ENCODE measurements around the gene PLXNB3.
"Not testable (repeated sequence)": the region's sequence is repeated elsewhere in the genome, so short reads cannot be mapped to it uniquely, and the experiment has no call there.

The PLXNB3 gene

DNA sequence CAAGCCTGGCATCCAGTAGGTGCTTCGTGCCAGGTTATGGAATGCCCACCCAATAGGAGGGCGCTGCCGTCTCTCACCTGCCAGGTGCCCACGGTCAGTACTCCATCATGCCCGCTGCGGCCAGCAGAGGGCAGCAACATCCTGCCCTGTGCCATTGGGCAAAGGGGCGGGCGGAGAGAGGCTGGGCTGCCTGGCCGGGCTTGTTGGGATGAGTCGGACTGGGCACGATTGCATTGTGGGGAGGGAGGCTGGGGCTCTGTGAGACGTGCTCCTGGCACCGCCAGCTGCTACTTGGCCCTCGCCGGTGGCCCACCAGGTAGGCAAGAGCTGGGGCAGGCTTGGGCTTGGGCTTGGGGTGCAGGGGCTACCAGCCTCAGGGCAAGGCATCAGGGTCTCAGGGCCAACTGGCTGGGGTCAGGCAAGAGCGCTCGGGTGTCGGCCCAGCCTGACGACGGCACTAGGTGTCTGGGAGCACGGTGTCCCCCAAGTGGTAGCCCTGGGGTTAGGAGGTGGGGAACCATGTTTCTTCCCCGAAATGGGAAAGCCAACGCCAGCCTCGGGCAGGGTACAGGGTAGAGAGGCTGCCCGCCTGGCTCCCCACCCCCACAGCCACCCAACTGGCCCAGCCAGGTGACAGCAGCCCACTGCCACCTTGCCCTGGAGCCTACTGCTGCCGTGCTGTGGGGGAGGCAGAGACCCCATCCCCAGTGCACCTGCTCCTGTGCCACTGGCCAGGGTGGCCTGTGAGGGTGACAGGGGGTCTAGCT lies at the start of gene PLXNB3:
Gene PLXNB3 (plus strand): TSS at position 261 of the 767 bp plus-strand sequence. CDS start 1,287 bp downstream, outside the sequence.
- no peak for FAIRE-seq

DNA sequence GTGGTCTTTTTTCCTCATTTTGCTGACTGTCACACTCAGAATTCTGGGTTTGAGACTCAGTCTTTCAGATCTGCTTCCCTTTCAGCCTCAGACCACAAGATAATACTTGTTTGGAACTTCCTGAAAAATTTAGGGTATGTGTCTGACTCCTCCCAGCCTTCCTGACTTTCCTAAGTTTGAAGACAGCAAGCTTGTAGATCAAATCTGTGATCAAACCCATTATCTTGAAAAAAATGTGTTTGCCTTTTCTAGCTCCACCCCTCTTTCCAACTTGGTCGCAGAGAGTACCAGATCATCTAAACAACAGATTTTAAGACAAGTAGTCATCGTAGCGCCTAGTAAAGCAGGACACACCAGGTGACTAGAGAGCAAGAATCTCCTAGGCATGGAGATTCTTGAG lies 49.8 kb upstream of the PLXNB3 start:
- no peak for FAIRE-seq

DNA sequence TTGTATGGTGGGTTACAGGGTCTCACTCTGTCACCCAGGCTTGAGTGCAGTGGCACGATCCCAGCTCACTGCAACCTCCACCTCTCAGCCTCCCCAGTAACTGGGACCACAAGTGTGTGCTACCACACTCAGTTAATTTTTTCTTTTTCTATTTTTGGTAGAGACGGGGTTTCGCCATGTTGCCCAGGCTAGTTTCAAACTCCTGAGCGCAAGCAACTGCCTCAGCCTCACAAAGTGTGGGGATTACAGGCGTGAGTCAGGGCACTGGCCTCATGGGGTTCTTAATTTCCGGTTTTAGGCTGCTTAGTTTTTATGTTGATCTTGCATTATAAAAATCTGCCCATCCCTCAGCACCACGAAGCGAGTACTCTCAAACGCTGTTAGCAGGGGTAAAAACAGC lies 46.6 kb upstream of the PLXNB3 start:
- no peak for FAIRE-seq

- FAIRE-seq: no peak
These were observed 44.8 kb upstream of the PLXNB3 start for GRCh38 chrX:153719238-153719637.

- FAIRE-seq: no peak
These were observed 44.3 kb upstream of the PLXNB3 start for GRCh38 chrX:153719701-153720100.

DNA sequence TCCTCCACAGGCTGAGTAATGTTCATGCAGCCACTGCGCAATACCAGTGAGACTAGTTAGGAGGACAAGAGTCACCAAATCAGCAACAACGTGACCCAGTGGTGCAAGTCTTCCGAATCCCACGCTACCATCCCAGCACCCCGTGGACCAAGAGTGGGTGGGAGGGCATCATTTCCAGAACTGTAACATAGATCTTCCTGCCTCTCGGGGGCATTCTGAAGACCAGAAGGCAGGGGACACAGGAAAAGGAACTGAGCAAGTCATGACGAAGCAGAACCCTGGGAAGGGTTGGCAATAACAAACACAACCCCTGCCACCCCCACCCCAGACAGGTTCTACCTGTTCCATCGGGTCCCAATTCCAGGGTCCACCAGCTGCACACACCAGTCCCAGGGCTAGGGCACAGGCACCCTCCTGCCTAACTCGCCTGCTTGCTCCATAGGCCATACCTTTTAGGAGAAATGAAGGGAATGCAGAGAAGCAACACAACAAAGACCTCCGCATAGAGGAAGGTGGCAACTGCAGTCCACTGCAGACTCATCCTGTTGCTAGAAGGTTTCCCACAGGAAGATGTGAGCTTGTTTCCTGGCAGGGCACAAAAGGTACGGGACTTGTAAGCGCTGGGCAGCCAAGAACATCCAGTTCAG lies 41.2 kb upstream of the PLXNB3 start:
- no peak for FAIRE-seq

DNA sequence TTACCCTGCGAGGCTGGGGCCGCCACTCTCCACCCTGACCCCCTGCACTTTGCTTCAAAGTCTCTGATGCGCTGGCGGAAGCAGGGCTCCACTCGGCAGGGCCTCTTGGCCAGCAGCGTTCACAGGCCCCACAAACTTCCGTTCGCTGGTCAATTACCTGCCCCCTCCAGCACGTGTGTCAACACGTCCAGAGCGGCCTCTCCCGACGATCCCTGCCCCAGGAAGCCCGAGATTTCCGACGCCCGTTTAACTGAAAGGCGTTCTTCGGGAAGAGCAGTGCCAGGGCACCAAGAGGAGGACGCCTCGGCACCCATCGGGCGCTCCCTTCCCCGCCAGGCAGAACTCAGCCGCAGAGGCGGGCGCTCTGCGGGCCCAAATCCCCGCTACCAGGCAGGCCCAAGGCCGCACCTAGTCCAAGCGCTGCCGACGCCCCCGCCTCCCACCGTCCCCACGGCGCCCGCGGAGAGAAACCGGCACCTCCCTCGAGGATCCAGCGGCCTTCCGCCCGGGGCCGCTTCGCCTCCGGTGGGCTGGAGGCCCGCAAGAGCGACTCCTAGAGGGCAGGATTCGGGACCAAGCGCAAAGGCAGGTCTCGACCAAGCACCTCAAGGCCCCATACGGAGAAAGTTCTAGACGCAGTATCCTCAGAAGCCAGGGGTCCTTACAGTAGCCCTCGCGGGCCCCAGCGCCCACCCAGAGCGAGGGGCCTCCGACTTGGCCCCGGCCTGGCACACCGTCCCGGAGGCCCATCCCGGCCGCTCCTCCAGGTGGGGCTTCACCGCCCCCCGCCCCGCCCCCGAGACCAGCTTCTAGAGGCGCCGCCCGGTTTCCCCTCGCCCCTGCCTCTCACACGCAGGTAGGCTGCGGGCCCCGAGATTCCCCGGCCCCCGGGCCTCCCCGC lies 40.4 kb upstream of the PLXNB3 start:
- FAIRE-seq: no peak

- FAIRE-seq: no peak
These were observed 39.6 kb upstream of the PLXNB3 start, which contains the start of the genes ABCD1 and BCAP31 for GRCh38 chrX:153724252-153725038. TSS of gene ABCD1 (plus strand) at chrX:153724856. CDS start at chrX:153725267, 411 bp downstream. TSS of gene BCAP31 (minus strand) at chrX:153724387. CDS start at chrX:153723244, 1,143 bp downstream.

DNA sequence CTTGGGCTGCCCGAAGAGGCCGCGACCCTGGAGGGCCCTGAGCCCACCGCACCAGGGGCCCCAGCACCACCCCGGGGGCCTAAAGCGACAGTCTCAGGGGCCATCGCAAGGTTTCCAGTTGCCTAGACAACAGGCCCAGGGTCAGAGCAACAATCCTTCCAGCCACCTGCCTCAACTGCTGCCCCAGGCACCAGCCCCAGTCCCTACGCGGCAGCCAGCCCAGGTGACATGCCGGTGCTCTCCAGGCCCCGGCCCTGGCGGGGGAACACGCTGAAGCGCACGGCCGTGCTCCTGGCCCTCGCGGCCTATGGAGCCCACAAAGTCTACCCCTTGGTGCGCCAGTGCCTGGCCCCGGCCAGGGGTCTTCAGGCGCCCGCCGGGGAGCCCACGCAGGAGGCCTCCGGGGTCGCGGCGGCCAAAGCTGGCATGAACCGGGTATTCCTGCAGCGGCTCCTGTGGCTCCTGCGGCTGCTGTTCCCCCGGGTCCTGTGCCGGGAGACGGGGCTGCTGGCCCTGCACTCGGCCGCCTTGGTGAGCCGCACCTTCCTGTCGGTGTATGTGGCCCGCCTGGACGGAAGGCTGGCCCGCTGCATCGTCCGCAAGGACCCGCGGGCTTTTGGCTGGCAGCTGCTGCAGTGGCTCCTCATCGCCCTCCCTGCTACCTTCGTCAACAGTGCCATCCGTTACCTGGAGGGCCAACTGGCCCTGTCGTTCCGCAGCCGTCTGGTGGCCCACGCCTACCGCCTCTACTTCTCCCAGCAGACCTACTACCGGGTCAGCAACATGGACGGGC lies 38.8 kb upstream of the PLXNB3 start:
- FAIRE-seq: no peak

GRCh38 chrX:153725832-153726285 lies 38.2 kb upstream of the PLXNB3 start:
- FAIRE-seq: no peak

GRCh38 chrX:153726286-153727122 lies 37.5 kb upstream of the PLXNB3 start:
- FAIRE-seq: no peak

- FAIRE-seq: no peak
These were observed 36.7 kb upstream of the PLXNB3 start for GRCh38 chrX:153727123-153727931.

- FAIRE-seq: no peak
These were observed 36.0 kb upstream of the PLXNB3 start for GRCh38 chrX:153728095-153728494.

- no peak for FAIRE-seq
These were observed 35.0 kb upstream of the PLXNB3 start for GRCh38 chrX:153728951-153729631.

GRCh38 chrX:153730115-153730514 lies 33.9 kb upstream of the PLXNB3 start:
- FAIRE-seq: not testable (repeated sequence)

- no peak for FAIRE-seq
These were observed 32.8 kb upstream of the PLXNB3 start for GRCh38 chrX:153731117-153731844.

DNA sequence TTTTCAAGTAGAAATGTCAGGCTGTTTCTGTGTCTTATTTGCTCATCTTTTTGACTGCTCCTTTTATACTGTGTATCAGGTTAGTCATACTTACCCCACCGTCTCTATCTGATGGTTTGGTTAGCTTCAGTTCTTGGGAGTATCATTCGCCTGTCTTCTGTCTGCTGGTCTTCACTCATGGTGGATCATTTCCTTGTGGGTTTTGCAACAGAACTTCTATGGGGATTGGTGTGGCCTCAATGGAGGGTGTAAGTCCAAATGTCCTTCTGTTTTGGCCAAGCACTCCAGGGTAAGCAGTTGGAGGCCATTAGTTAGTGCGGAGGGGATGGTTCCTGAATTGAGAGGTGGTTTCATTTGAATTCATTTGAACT lies 32.2 kb upstream of the PLXNB3 start:
- no peak for FAIRE-seq

DNA sequence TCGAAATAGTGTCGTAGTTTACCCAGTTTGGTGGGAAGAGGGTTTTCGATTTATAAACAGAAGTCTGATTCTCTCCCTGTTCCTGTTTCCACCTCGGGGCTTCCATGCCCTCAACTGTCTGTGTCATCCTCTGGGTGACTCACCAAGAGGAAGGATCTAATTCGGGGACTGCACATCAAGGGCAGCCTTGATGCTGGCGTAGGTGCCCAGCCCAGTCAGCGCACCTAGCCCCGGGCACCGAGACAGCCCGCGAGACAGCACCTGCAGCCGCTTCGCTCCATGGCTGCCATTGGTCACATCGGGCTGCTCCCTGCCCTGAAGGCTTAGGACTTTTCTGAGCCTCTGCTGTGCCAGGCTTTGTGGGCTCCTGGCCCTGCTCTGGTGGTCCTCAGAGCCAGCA lies 31.6 kb upstream of the PLXNB3 start:
- no peak for FAIRE-seq
